Small intestine (tissue), 7 donors: Measurements from ENCODE around the gene MEGF11. TPM values are rescaled to one million over a fixed set of nuclear protein-coding genes. Genes with fewer than 3 reads are reported as not detected.
A peak's percentile ranks its signal among the peaks of the same experiment; 100 is the strongest.
"Not testable (repeated sequence)": the region's sequence is repeated elsewhere in the genome, so short reads cannot be mapped to it uniquely, and the experiment has no call there.

ENCODE experiments used
- DNase-seq, 2 donors: peaks; one replicate each; pipeline versions ENCODE4 v3.0.0 to v3.0.0-alpha.2; 2013
- FAIRE-seq: peaks from 2 replicates; lab custom pipeline; 2012; peaks lifted over from hg19 to GRCh38; lab: Jason Lieb, UNC
- H3K27ac ChIP-seq, 3 donors: one replicate each; pipeline ENCODE4 v1.5.1; 2013; ENCODE audit warnings: low read length in 2 of 3, mild to moderate bottlenecking in 2 of 3, control low read depth in 1 of 3, inconsistent platforms in 1 of 3, low read depth in 1 of 3, moderate library complexity in 1 of 3
- H3K27me3 ChIP-seq, 3 donors: one replicate each; pipeline ENCODE4 v1.6.1; 2013; ENCODE audit warnings: low read length in 3 of 3, inconsistent platforms in 1 of 3; ENCODE audit not compliant: control insufficient read depth in 3 of 3, insufficient read depth in 3 of 3
- H3K36me3 ChIP-seq, 3 donors: one replicate each; pipeline ENCODE4 v1.6.1; 2013; ENCODE audit warnings: low read length in 3 of 3, inconsistent platforms in 1 of 3, low read depth in 1 of 3, mild to moderate bottlenecking in 1 of 3, moderate library complexity in 1 of 3; ENCODE audit not compliant: control insufficient read depth in 3 of 3, insufficient read depth in 2 of 3
- H3K4me1 ChIP-seq, 3 donors: one replicate each; pipeline ENCODE4 v1.6.1; 2013; ENCODE audit warnings: low read length in 2 of 3, inconsistent platforms in 1 of 3, low read depth in 1 of 3, mild to moderate bottlenecking in 1 of 3, moderate library complexity in 1 of 3; ENCODE audit not compliant: control insufficient read depth in 3 of 3, insufficient read depth in 2 of 3
- H3K4me3 ChIP-seq, 3 donors: one replicate each; pipeline ENCODE4 v1.5.1; 2013; ENCODE audit warnings: low read length in 3 of 3, control low read depth in 1 of 3, inconsistent platforms in 1 of 3, low read depth in 1 of 3, mild to moderate bottlenecking in 1 of 3, moderate library complexity in 1 of 3
- H3K9me3 ChIP-seq, 2 donors: one replicate each; pipeline ENCODE4 v1.6.1; 2013; ENCODE audit warnings: low read depth in 1 of 2, low read length in 1 of 2; ENCODE audit not compliant: control insufficient read depth in 2 of 2, insufficient read depth in 1 of 2
- WGBS, 3 donors: extraction: QIAGEN DNeasy Blood & Tissue Kit; methylation state at CpG; one replicate each; pipeline ENCODE4 v1.1.7; 2013; 5-methylcytosine and 5-hydroxymethylcytosine counted together
- polyA plus RNA-seq, 4 donors: library from polyadenylated mRNA; stranded (reverse) in 3 of 4; unstranded in 1 of 4; fragments of 200-250 nt in 3 of 4; fragments of 120-200 nt in 1 of 4; gene quantifications; one replicate each; pipeline versions ENCODE4 v1.2.1 to v1.2.3, GENCODE V29; 2013
- donor health status: healthy with polysubstance abuse.
- donor health status: control.
- donor health status: control.
- donor health status: Bipolar disorder and iron deficiency.
- donor health status: healthy.

The MEGF11 gene
- polyA plus RNA-seq, 4 donors = 0.24 to 0.41 TPM; not detected in 2

DNA sequence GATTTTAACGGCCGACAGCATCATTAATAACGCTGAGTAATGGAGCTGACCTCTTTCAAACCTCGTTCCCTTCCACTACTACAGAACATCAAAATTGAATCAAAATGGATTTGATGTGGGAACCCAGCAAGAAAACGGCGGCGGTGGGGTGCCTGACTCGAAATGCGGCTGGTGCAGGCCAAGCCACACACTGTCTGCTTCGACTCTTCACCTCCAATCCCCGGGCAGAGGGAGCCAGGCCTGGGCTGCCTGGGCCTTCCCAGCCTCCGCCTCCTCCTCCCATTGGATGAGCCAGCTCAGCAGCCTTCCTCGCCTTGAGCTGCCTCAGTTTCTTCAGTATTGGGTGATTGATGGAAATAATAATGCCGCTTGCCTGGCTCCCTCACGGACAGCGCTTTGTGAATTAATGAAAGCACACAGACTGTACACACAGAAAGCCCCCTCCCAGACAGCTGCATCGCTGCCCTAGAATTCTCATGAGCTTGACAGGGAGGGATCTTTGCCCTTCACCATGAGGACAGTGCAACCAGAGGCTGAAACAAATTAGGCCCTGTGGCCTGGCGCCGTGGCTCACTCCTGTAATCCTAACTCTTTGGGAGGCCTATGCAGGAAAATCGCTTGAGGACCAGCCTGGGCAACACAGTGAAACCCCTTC is 11.4 kb upstream of the MEGF11 start:
- 90 to 93% (median 93%) methylated on average over 20 of the region's 20 CpGs for WGBS, 3 donors
- DNase-seq (no peak), FAIRE-seq (no peak)
- Histone ChIP-seq H3K27ac (no peak overlapping the region), H3K27me3 (peaks cover 0 to 3% (median 0%) of the 10 kb centered on the region in 3 donors), H3K36me3 (no peaks in the 10 kb centered on the region), H3K9me3 (peaks cover 0 to 5% of the 10 kb centered on the region in 2 donors), H3K4me3 (no peak overlapping the region), H3K4me1 (no peaks in the 10 kb centered on the region)

DNA sequence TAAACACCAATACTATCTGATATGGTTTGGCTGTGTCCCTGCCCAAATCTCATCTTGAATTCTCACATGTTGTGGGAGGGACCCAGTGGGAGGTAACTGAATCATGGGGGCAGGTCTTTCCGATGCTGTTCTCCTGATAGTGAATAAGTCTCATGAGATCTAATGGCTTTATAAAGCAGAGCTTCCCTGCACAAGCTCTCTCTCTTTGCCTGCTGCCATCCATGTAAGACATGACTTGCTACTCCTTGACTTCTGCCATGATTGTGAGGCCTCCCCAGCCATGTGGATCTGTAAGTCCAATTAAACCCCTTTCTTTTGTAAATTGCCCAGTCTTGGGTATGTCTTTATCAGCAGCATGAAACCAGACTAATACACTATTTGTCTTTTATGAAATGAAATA is 9.3 kb upstream of the MEGF11 start:
- DNase-seq, H3K4me3 ChIP-seq, H3K4me1 ChIP-seq, H3K36me3 ChIP-seq, H3K27ac ChIP-seq, H3K9me3 ChIP-seq, H3K27me3 ChIP-seq, FAIRE-seq: not testable (repeated sequence)
- 89 to 100% (median 96%) methylated on average over 1 of the region's 1 CpG for WGBS, 3 donors

DNA sequence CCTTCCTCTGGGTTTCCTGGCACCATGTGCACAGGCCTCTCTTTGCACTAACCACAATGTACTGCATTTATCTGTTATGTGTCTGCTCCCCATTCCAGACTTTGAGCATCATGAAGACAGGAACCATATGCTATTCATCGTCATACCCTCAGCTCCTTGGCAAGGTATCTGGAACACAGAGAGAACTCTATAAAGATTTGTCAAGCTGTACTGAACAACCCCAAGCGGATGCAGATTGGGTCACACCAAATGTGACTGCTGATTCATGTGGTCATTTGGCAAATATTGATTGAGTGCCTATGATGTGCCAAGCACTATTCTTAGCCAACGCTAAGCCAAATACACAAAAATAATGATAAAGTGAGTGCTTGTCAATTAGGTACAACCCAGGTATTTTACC is 7.5 kb upstream of the MEGF11 start:
- Histone ChIP-seq H3K4me1 (no peaks in the 10 kb centered on the region), H3K27me3 (peaks cover 0 to 23% (median 10%) of the 10 kb centered on the region in 3 donors), H3K27ac (no peak overlapping the region), H3K4me3 (no peak overlapping the region), H3K36me3 (no peaks in the 10 kb centered on the region), H3K9me3 (peaks cover 0 to 5% of the 10 kb centered on the region in 2 donors)
- FAIRE-seq (no peak), DNase-seq (no peak)
- 78 to 85% (median 85%) methylated on average over 3 of the region's 3 CpGs for WGBS, 3 donors

DNA sequence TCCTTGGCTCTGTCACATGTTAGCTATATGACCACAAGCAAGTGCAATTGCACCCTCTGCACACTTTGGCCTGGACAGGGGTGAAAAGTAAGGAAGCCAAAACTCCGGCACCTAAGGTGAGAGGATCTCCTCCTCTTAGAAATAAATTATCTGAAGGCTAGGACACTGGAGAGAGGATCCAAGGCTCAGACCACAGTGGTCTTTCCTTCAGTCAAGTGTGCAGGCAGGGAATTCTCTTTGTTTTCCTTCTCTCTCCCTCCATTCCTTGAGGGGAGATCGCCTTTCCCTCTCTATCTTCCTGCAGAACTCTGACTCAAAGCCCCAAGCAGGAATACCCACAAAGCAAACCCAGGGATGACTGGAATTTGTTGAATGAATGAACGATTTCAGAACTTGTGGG is 3.1 kb upstream of the MEGF11 start:
- Histone ChIP-seq H3K27me3 (peaks cover 10 to 62% (median 37%) of the 10 kb centered on the region in 3 donors), H3K27ac (no peak overlapping the region), H3K9me3 (no peaks in the 10 kb centered on the region), H3K4me3 (no peak overlapping the region), H3K4me1 (peaks cover 0 to 13% (median 2%) of the 10 kb centered on the region in 3 donors), H3K36me3 (no peaks in the 10 kb centered on the region)
- FAIRE-seq (no peak), DNase-seq (no peak)
- WGBS, 3 donors = 75 to 82% (median 79%) methylated on average over 3 of the region's 3 CpGs

DNA sequence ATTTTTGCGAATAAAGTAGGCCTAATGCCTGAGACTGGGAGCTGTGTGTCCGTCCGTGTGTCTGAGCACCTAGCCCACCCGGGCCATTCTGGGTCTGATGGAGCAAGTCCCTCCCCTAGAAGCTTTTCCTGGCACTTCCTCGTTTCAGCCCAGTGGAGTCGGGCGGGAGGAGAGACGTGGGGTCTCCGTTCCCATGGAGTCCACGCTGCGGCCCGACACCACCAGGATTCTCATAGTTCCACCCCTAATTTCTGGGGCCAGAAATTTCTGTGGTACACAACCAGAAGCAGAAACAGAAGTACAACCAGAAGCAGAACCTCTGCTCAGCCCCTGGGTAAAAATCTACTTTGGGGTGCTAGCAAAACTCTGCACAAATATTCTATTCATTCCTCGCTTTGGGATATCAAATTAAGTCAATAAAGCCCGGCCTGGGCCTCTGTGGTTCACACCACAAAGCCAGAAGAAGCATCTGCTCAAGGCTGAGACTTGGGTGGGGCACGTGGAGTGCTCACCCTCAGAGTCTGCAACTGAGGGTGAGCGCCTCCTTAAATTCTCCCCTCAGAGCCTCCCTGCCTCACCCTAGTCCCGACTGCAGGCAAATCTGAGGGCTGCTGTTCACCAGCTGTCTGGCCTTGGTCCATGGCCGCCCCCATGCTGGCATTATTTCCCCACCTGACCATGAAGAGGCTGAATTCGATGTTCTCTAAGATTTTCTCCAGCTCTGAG is 1.6 kb upstream of the MEGF11 start:
- no peak overlapping the region for H3K27ac ChIP-seq

DNA sequence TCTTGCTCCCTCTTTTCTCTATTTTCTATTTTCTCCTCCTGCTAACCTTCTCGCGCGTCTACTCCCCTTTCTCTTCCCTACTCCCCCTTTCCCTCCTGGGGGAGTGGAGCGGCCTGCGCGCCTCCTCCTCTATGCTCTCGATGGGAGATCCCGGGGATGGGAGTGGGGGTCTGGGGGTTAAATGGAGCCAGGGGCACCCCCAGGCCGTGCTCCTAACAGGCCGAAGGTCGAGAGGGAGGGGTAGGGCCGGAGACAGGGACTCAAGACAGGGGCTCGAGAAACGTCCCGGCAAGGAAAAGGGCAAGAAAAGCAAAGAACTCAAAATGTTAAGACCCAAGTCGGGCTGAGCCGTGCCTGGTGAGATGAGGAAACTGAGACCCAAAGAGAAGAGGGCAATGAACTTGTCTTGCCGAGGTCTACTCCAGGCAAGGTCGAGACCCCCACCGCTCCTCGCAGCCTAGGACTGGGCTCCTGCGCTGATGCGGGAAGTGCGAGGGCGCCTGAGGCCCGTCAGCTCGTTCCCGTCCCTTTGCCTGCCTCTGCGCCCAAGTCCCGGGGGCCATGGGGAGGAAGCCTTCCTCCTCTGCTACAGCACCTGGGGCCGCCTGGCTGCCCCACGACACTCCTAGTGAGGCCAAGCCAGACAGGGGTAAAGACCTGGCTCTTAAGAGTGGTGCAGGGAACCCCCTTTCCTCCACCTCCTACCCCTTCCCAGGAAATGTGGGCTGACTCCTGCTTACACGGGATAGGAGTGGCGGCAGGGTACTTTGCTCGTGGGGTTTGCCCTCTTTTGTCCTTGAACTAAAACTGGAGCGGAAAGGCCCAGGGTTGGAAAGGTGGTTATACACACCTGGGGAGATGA is 770 bp upstream of the MEGF11 start:
- no peak for FAIRE-seq
- Histone ChIP-seq H3K4me3 (peak overlapping the region in 2 of 3 donors; percentile 12 to 22), H3K27me3 (peaks cover 10 to 85% (median 46%) of the 10 kb centered on the region in 3 donors), H3K36me3 (no peaks in the 10 kb centered on the region), H3K4me1 (peaks cover 0 to 15% (median 2%) of the 10 kb centered on the region in 3 donors), H3K9me3 (no peaks in the 10 kb centered on the region), H3K27ac (no peak overlapping the region)
- 5 to 14% (median 6%) methylated on average over 36 of the region's 36 CpGs for WGBS, 3 donors
- no peak for DNase-seq

More for the DNA sequence above, 1.6 kb upstream of the MEGF11 start:
- Histone ChIP-seq H3K9me3 (no peaks in the 10 kb centered on the region), H3K36me3 (no peaks in the 10 kb centered on the region), H3K4me3 (no peak overlapping the region), H3K27me3 (peaks cover 10 to 77% (median 46%) of the 10 kb centered on the region in 3 donors), H3K4me1 (peaks cover 0 to 15% (median 2%) of the 10 kb centered on the region in 3 donors)
- WGBS, 3 donors = 31 to 58% (median 51%) methylated on average over 19 of the region's 19 CpGs
- FAIRE-seq (no peak), DNase-seq (no peak)

DNA sequence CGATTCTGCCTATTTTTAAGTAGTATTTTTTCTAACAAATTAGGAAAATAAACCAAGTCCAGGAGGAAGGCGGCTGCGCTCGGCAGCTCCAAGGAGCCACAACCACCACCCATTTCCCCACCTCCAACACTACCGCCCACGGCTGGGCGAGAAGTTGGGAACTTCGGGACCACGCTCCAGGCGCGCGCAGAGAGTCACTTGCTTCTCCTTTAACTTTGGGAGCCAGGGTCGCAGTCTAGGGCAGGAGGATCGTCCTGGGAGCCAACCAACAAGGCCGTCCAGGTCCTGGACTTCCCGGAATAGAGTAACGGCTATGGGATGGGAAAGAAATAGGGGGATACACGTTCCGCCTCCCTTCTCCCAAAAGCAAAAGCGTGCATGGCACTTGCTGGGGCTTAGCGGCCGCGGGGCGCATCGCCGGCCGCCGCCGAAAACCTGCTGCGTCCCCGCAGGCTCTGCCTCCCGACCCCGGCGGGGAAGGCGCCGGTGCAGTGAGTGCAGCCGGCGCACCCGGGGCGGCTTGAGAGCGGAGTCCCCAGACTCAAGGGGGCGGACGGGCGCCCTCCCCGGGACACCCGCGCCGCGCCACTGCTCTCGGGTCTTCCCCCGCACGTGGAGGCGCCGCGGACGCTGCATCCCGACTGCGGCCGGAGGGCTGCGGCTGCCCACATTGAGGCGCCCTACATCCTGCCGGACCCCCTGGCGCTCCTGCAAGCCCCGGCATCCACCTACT is 699 bp downstream of the MEGF11 start:
- Histone ChIP-seq H3K27ac (no peak overlapping the region), H3K4me1 (peaks cover 0 to 15% (median 2%) of the 10 kb centered on the region in 3 donors), H3K9me3 (no peaks in the 10 kb centered on the region), H3K36me3 (no peaks in the 10 kb centered on the region), H3K27me3 (peaks cover 10 to 96% (median 46%) of the 10 kb centered on the region in 3 donors), H3K4me3 (peak overlapping the region; percentile 10 to 45 (median 18))
- FAIRE-seq (no peak), DNase-seq (peak; percentile 9 to 58)
- 0 to 1% (median 1%) methylated on average over 49 to 64 of the region's 64 CpGs for WGBS, 3 donors
